MCF 10A (cell line): ENCODE data around the gene HVCN1. TPM values are rescaled to one million over a fixed set of nuclear protein-coding genes. Genes with fewer than 3 reads are reported as not detected.
A peak's percentile ranks its signal among the peaks of the same experiment; 100 is the strongest.

Source experiments
- BruUV-seq: library from RNA; stranded (reverse); fragments of 400-500 nt; replicated peaks from 2 replicates; lab custom pipeline; 2021; lab: Mats Ljungman, UMichigan
- CTCF ChIA-PET: fragments of 300-600 bp; sonication (Branson Sonifier 250); formaldehyde crosslinking; extraction: SDS; loops from one replicate; lab custom pipeline; 2021; ENCODE audit warnings: antibody characterized with exemption, inconsistent platforms; lab: Yijun Ruan, JAX
- POLR2A ChIA-PET: fragments of 300-600, 350-650 bp; sonication (Branson Sonifier 250); formaldehyde crosslinking; extraction: SDS; loops from one replicate; lab custom pipeline; 2020; ENCODE audit warnings: antibody characterized with exemption, inconsistent platforms; lab: Yijun Ruan, JAX
- DNase-seq: peaks from one replicate; pipeline ENCODE4 v3.0.0-alpha.2; 2018; ENCODE audit not compliant: unreplicated experiment
- H3K27ac Mint-ChIP-seq: one replicate; pipeline ENCODE4 v1.8.0; 2022; ENCODE audit warnings: mild to moderate bottlenecking, low read depth, mixed read lengths; ENCODE audit not compliant: unreplicated experiment
- H3K27me3 Mint-ChIP-seq: one replicate; pipeline ENCODE4 v1.8.0; 2022; ENCODE audit warnings: mixed read lengths; ENCODE audit not compliant: insufficient read depth, unreplicated experiment
- H3K36me3 Mint-ChIP-seq: one replicate; pipeline ENCODE4 v1.8.0; 2022; ENCODE audit warnings: mild to moderate bottlenecking, moderate library complexity, mixed read lengths; ENCODE audit not compliant: insufficient read depth, unreplicated experiment
- H3K4me1 Mint-ChIP-seq: one replicate; pipeline ENCODE4 v1.8.0; 2022; ENCODE audit warnings: mixed read lengths; ENCODE audit not compliant: insufficient read depth, unreplicated experiment
- H3K4me3 Mint-ChIP-seq: one replicate; pipeline ENCODE4 v1.8.0; 2022; ENCODE audit warnings: mild to moderate bottlenecking, moderate library complexity, mixed read lengths; ENCODE audit not compliant: unreplicated experiment
- H3K9me3 Mint-ChIP-seq: one replicate; pipeline ENCODE4 v1.8.0; 2022; ENCODE audit warnings: mixed read lengths; ENCODE audit not compliant: unreplicated experiment
- CTCF ChIP-seq: fragments of 200-600 bp; IDR thresholded peaks from one replicate; pipeline ENCODE4 v1.8.0; 2022; ENCODE audit warnings: antibody characterized with exemption, mild to moderate bottlenecking; ENCODE audit not compliant: unreplicated experiment
- intact Hi-C: fragments of 100-400 bp; cut with micrococcal nuclease; formaldehyde crosslinking; loops from 2 replicates; pipeline ENCODE4 v1.14.1; 2022
- total RNA-seq: library from RNA; stranded (reverse); gene quantifications from 2 replicates; pipeline ENCODE4 v1.2.3, GENCODE V29; 2022

Gene HVCN1
- total RNA-seq, 1 experiment from 2014 or later, result not detected

- DNase-seq, result no peak
- Mint-ChIP-seq H3K36me3 (no peaks in the 10 kb centered on the region), H3K27me3 (no peaks in the 10 kb centered on the region), H3K9me3 (no peaks in the 10 kb centered on the region), H3K4me1 (no peaks in the 10 kb centered on the region), H3K27ac (no peak overlapping the region), H3K4me3 (no peak overlapping the region)
- TF ChIP-seq CTCF, result no peak
- POLR2A ChIA-PET, result no interaction called here
- CTCF ChIA-PET, result interaction anchor here (0.6 to 0.7 kb wide), 2 partner anchors 26 to 152 kb away, joined by 3 read pairs; no protein-coding TSS in a partner anchor
- intact Hi-C loops, result no loop called here
- no TSS peak for BruUV-seq
Measured at GRCh38 chr12:110702081-110702480, 13.2 kb upstream of the HVCN1 start.

- ChIA-PET CTCF (interaction anchor here (0.9 kb wide), 1 partner anchor 32 kb away, joined by 4 read pairs; no protein-coding TSS in a partner anchor), POLR2A (interaction anchor here (0.7 kb wide), 1 partner anchor 28 kb away, joined by 3 read pairs; no protein-coding TSS in a partner anchor)
- Mint-ChIP-seq H3K9me3 (no peaks in the 10 kb centered on the region), H3K27ac (no peak overlapping the region), H3K36me3 (no peaks in the 10 kb centered on the region), H3K4me3 (no peak overlapping the region), H3K27me3 (no peaks in the 10 kb centered on the region), H3K4me1 (no peaks in the 10 kb centered on the region)
- no TSS peak for BruUV-seq
- DNase-seq, result no peak
- no peak for TF ChIP-seq CTCF
- intact Hi-C loops, result loop anchor here (5.0 to 10.0 kb wide), 2 partner anchors 187 to 245 kb away; partner anchors contain the start of gene ARPC3
Measured at GRCh38 chr12:110699591-110700445, 10.9 kb upstream of the HVCN1 start.

GRCh38 chr12:110698171-110698902 is 9.4 kb upstream of the HVCN1 start:
- H3K36me3 Mint-ChIP-seq, result no peaks in the 10 kb centered on the region
- no peak overlapping the region for H3K27ac Mint-ChIP-seq
- ChIA-PET POLR2A (no interaction called here), CTCF (interaction anchor here (0.6 to 0.9 kb wide), 3 partner anchors 14 to 85 kb away, joined by 3 to 4 read pairs (median 3); no protein-coding TSS in a partner anchor)
- intact Hi-C loops, result loop anchor here (1.0 to 10.0 kb wide), 3 partner anchors 96 to 244 kb away; partner anchors contain the start of gene ARPC3
- H3K4me3 Mint-ChIP-seq, result no peak overlapping the region
- H3K9me3 Mint-ChIP-seq, result no peaks in the 10 kb centered on the region
- BruUV-seq, result no TSS peak
- TF ChIP-seq CTCF, result peak; percentile 55
- H3K27me3 Mint-ChIP-seq, result no peaks in the 10 kb centered on the region
- H3K4me1 Mint-ChIP-seq, result no peaks in the 10 kb centered on the region
- peak; percentile 91 for DNase-seq

GRCh38 chr12:110697236-110697635 is 8.3 kb upstream of the HVCN1 start:
- CTCF ChIA-PET, result interaction anchor here (0.6 to 0.8 kb wide), 3 partner anchors 42 to 528 kb away, joined by 3 to 5 read pairs (median 4); no protein-coding TSS in a partner anchor
- intact Hi-C loops, result loop anchor here (5.0 to 10.0 kb wide), 2 partner anchors 190 to 242 kb away; partner anchors contain the start of gene ARPC3
- no TSS peak for BruUV-seq

More at GRCh38 chr12:110697236-110697635, 8.3 kb upstream of the HVCN1 start:
- no peaks in the 10 kb centered on the region for H3K36me3 Mint-ChIP-seq
- DNase-seq, result no peak
- no peaks in the 10 kb centered on the region for H3K4me1 Mint-ChIP-seq
- no peak for TF ChIP-seq CTCF
- no peak overlapping the region for H3K27ac Mint-ChIP-seq
- POLR2A ChIA-PET, result no interaction called here
- no peaks in the 10 kb centered on the region for H3K9me3 Mint-ChIP-seq
- no peaks in the 10 kb centered on the region for H3K27me3 Mint-ChIP-seq
- H3K4me3 Mint-ChIP-seq, result no peak overlapping the region
